Gastroesophageal sphincter (tissue), 4 donors: ENCODE results near the gene ABCA5. TPM values are rescaled to one million over a fixed set of nuclear protein-coding genes. Genes with fewer than 3 reads are reported as not detected.

Experiments used
- ATAC-seq: fragments of 150-250 bp; one replicate; pipeline ENCODE4 v1.9.1; 2016; ENCODE audit warnings: mild to moderate bottlenecking, moderate library complexity
- H3K27ac ChIP-seq, 4 donors: fragments of 200-600 bp; sonication (generic) in 3 of 4; 1 replicate in 3 of 4; 2 replicates in 1 of 4; pipeline ENCODE4 v1.5.1; 2016 to 2019
- H3K27me3 ChIP-seq: fragments of 200-600 bp; sonication (generic); one replicate; pipeline ENCODE4 v1.5.1; 2019
- H3K36me3 ChIP-seq, 2 donors: fragments of 200-600 bp; sonication (generic); one replicate each; pipeline ENCODE4 v1.5.1; 2019; ENCODE audit warnings: control low read depth in 1 of 2
- H3K4me1 ChIP-seq, 3 donors: fragments of 200-600 bp; sonication (generic); 1 replicate in 2 of 3; 2 replicates in 1 of 3; pipeline ENCODE4 v1.5.1; 2016 to 2019; ENCODE audit warnings: control low read depth in 2 of 3
- H3K4me3 ChIP-seq, 2 donors: fragments of 200-600 bp; sonication (generic); one replicate each; pipeline ENCODE4 v1.5.1; 2019; ENCODE audit warnings: mild to moderate bottlenecking in 1 of 2, moderate library complexity in 1 of 2
- H3K9me3 ChIP-seq, 3 donors: fragments of 200-600 bp; sonication (generic); one replicate each; pipeline ENCODE4 v1.5.1; 2017 to 2019; ENCODE audit warnings: control low read depth in 2 of 3
- EP300 ChIP-seq: sonication (generic); formaldehyde crosslinking; IDR thresholded peaks from one replicate; pipeline ENCODE4 v1.6.1; 2017; ENCODE audit warnings: antibody characterized with exemption, mild to moderate bottlenecking
- POLR2A ChIP-seq, 2 donors: fragments of 450-650 bp; IDR thresholded peaks; one replicate each; pipeline ENCODE4 v1.6.1; 2017; ENCODE audit warnings: antibody characterized with exemption in 2 of 2, mild to moderate bottlenecking in 2 of 2, moderate library complexity in 1 of 2
- POLR2AphosphoS5 ChIP-seq: sonication (generic); formaldehyde crosslinking; IDR thresholded peaks from one replicate; pipeline ENCODE4 v1.6.1; 2017; ENCODE audit warnings: antibody characterized with exemption
- WGBS, 2 donors: methylation state at CpG; one replicate each; pipeline ENCODE4 v1.1.5; 2018; ENCODE audit warnings: low coverage in 1 of 2; 5-methylcytosine and 5-hydroxymethylcytosine counted together
- total RNA-seq, 4 donors: library from RNA; depleted of rRNA; stranded (reverse); fragments of >200 nt; gene quantifications; one replicate each; pipeline ENCODE4 v1.1.0, GENCODE V29; 2016
- TF ChIP-seq, protein P1 (sequence below), 4 experiments: fragments of 200-600 bp in 2 of 4; fragments of 450-650 bp in 2 of 4; sonication (generic) in 1 of 4; IDR thresholded peaks; one replicate each; pipeline ENCODE4 v1.5.1; 2017 to 2019; ENCODE audit warnings: antibody characterized with exemption in 4 of 4, mild to moderate bottlenecking in 2 of 4, moderate library complexity in 2 of 4

Gene ABCA5
- total RNA-seq, 4 donors from 2014 or later: 9.4 to 42.0 (median 22.0) TPM

- no peaks in the 10 kb centered on the region for H3K27me3 ChIP-seq
- no peaks in the 10 kb centered on the region for H3K4me1 ChIP-seq
- ATAC-seq: no peak
- H3K9me3 ChIP-seq: peaks cover 0 to 32% (median 0%) of the 10 kb centered on the region in 3 donors
- H3K4me3 ChIP-seq: no peak overlapping the region
- H3K36me3 ChIP-seq: no peaks in the 10 kb centered on the region
- WGBS, 2 donors: 87 to 97% methylated on average over 3 of the region's 3 CpGs
- no peak overlapping the region for H3K27ac ChIP-seq
- TF ChIP-seq EP300 (no peak), POLR2AphosphoS5 (no peak), POLR2A (IDR thresholded peaks at IDR 0.05) (no peak)
- TF ChIP-seq, protein P1, sequence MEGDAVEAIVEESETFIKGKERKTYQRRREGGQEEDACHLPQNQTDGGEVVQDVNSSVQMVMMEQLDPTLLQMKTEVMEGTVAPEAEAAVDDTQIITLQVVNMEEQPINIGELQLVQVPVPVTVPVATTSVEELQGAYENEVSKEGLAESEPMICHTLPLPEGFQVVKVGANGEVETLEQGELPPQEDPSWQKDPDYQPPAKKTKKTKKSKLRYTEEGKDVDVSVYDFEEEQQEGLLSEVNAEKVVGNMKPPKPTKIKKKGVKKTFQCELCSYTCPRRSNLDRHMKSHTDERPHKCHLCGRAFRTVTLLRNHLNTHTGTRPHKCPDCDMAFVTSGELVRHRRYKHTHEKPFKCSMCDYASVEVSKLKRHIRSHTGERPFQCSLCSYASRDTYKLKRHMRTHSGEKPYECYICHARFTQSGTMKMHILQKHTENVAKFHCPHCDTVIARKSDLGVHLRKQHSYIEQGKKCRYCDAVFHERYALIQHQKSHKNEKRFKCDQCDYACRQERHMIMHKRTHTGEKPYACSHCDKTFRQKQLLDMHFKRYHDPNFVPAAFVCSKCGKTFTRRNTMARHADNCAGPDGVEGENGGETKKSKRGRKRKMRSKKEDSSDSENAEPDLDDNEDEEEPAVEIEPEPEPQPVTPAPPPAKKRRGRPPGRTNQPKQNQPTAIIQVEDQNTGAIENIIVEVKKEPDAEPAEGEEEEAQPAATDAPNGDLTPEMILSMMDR (IDR thresholded peaks at IDR 0.05): no peak
These were observed 96.0 kb downstream of the ABCA5 start for GRCh38 chr17:69230939-69231338.

- H3K9me3 ChIP-seq: peaks cover 0 to 26% (median 0%) of the 10 kb centered on the region in 3 donors
- TF ChIP-seq, protein P1 (IDR thresholded peaks at IDR 0.05): no peak
- TF ChIP-seq EP300 (no peak), POLR2A (IDR thresholded peaks at IDR 0.05) (no peak), POLR2AphosphoS5 (no peak)
- peak within 1 kb of the TSS; percentile 17 to 26 for H3K4me3 ChIP-seq
- H3K27me3 ChIP-seq: no peaks in the 10 kb centered on the region
- H3K36me3 ChIP-seq: no peaks in the 10 kb centered on the region
- peak within 1 kb of the TSS in 2 of 4 donors; percentile 23 to 24 for H3K27ac ChIP-seq
- no peak for ATAC-seq
- WGBS, 2 donors: 29 to 60% methylated on average over 1 of the region's 1 CpG
- H3K4me1 ChIP-seq: no peaks in the 10 kb centered on the region
These were observed 98.4 kb downstream of the ABCA5 start, which contains the start of gene ABCA10 for GRCh38 chr17:69228576-69228975. Gene ABCA10 (minus strand): TSS chr17:69228824. CDS start chr17:69225358, 3,466 bp downstream.

- no peaks in the 10 kb centered on the region for H3K36me3 ChIP-seq
- no peak for TF ChIP-seq POLR2A (IDR thresholded peaks at IDR 0.05)
- no peak for ATAC-seq
- H3K27me3 ChIP-seq: no peaks in the 10 kb centered on the region
- H3K9me3 ChIP-seq: peaks cover 0 to 21% (median 0%) of the 10 kb centered on the region in 3 donors
- H3K4me1 ChIP-seq: no peaks in the 10 kb centered on the region
- H3K4me3 ChIP-seq: peak overlapping the region in 1 of 2 donors; percentile 26
- H3K27ac ChIP-seq: peak overlapping the region in 2 of 4 donors; percentile 23 to 24
These were observed 98.9 kb downstream of the ABCA5 start for GRCh38 chr17:69228018-69228417.

- Histone ChIP-seq H3K4me1 (no peaks in the 10 kb centered on the region), H3K9me3 (peaks cover 0 to 16% (median 0%) of the 10 kb centered on the region in 3 donors), H3K27me3 (no peaks in the 10 kb centered on the region), H3K36me3 (no peaks in the 10 kb centered on the region), H3K4me3 (peak overlapping the region; percentile 13 to 26), H3K27ac (peak overlapping the region in 2 of 4 donors; percentile 23 to 24)
- ATAC-seq: no peak
- 57 to 67% methylated on average over 2 of the region's 2 CpGs for WGBS, 2 donors
- TF ChIP-seq POLR2A (IDR thresholded peaks at IDR 0.05): no peak
- TF ChIP-seq, protein P1 (IDR thresholded peaks at IDR 0.05): no peak
- no peak for TF ChIP-seq EP300
- no peak for TF ChIP-seq POLR2AphosphoS5
These were observed 99.4 kb downstream of the ABCA5 start for GRCh38 chr17:69227541-69227940.

GRCh38 chr17:69223809-69224208 is 103.1 kb downstream of the ABCA5 start:
- H3K27ac ChIP-seq: no peak overlapping the region
- H3K36me3 ChIP-seq: peaks cover 0 to 29% of the 10 kb centered on the region in 2 donors
- no peaks in the 10 kb centered on the region for H3K9me3 ChIP-seq
- TF ChIP-seq EP300 (no peak), POLR2AphosphoS5 (no peak)
- WGBS, 2 donors: 63 to 74% methylated on average over 3 of the region's 3 CpGs
- no peaks in the 10 kb centered on the region for H3K27me3 ChIP-seq
- H3K4me1 ChIP-seq: no peaks in the 10 kb centered on the region
- no peak overlapping the region for H3K4me3 ChIP-seq
- ATAC-seq: no peak

DNA sequence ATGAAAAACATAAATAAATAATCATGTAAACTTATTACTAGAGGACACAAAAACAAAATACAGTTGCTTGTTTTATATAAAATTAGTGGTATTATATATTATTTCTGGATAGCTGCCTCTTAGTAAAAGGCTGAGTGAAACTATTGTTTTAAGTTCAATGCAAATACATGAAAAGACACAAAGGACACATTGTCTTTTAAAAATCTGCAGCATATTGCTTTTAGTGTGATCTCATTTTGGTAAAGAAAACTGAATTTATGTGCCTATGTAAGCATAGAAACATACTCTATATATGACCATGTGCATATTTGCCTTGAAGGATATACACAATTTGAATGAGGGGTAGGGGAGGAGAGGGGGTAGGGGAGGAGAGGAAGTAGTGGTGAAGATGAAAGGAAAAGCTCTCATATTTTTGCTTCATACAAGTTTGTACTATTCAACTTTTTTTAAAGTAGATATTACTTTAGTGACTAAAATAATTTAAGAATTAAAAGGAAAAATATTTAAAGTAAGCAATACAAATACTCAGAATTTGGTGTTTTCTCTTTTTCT is 104.2 kb downstream of the ABCA5 start:
- H3K9me3 ChIP-seq: no peaks in the 10 kb centered on the region
- TF ChIP-seq POLR2AphosphoS5 (no peak), EP300 (no peak), POLR2A (IDR thresholded peaks at IDR 0.05) (no peak)
- TF ChIP-seq, protein P1 (IDR thresholded peaks at IDR 0.05): no peak
- H3K27ac ChIP-seq: no peak overlapping the region
- H3K4me3 ChIP-seq: no peak overlapping the region
- peaks cover 0 to 31% of the 10 kb centered on the region in 2 donors for H3K36me3 ChIP-seq
- no peaks in the 10 kb centered on the region for H3K4me1 ChIP-seq
- no peak for ATAC-seq
- no peaks in the 10 kb centered on the region for H3K27me3 ChIP-seq
